Endodermal cell (in vitro differentiated cells): ENCODE results near the gene OR2T4. TPM values are rescaled to one million over a fixed set of nuclear protein-coding genes. Genes with fewer than 3 reads are reported as not detected.
A peak's percentile ranks its signal among the peaks of the same experiment; 100 is the strongest.

Source experiments
- DNase-seq: peaks from one replicate; pipeline ENCODE4 v3.0.0-alpha.2; 2017
- H3K27ac ChIP-seq: 2 replicates; pipeline ENCODE4 v1.5.1; 2013; ENCODE audit warnings: mild to moderate bottlenecking, low read depth, low read length, moderate library complexity
- H3K27me3 ChIP-seq: 2 replicates; pipeline ENCODE4 v1.6.1; 2013; ENCODE audit warnings: mild to moderate bottlenecking, low read length, moderate library complexity; ENCODE audit not compliant: insufficient read depth, control insufficient read depth, poor library complexity, severe bottlenecking
- H3K36me3 ChIP-seq: 2 replicates; pipeline ENCODE4 v1.7.0; 2013; ENCODE audit warnings: mild to moderate bottlenecking, low read length, moderate library complexity; ENCODE audit not compliant: control insufficient read depth, insufficient read depth
- H3K4me1 ChIP-seq: one replicate; pipeline ENCODE4 v1.7.0; 2013; ENCODE audit warnings: low read length; ENCODE audit not compliant: control insufficient read depth, insufficient read depth
- H3K4me3 ChIP-seq: 2 replicates; pipeline ENCODE4 v1.5.1; 2013; ENCODE audit warnings: mild to moderate bottlenecking, low read length, moderate library complexity
- H3K9ac ChIP-seq: 2 replicates; pipeline ENCODE4 v1.6.1; 2013; ENCODE audit warnings: mild to moderate bottlenecking, low read length, moderate library complexity; ENCODE audit not compliant: poor library complexity, severe bottlenecking; ENCODE audit errors: extremely low read depth
- H3K9me3 ChIP-seq: 2 replicates; pipeline ENCODE4 v1.6.1; 2013; ENCODE audit warnings: mild to moderate bottlenecking, low read length, moderate library complexity; ENCODE audit not compliant: control insufficient read depth
- H3K27ac Mint-ChIP-seq: 2 replicates; pipeline ENCODE4 v1.8.0; 2020; ENCODE audit warnings: mixed read lengths
- H3K27me3 Mint-ChIP-seq: 2 replicates; pipeline ENCODE4 v1.8.0; 2021; ENCODE audit warnings: mild to moderate bottlenecking, mixed read lengths; ENCODE audit not compliant: insufficient read depth
- H3K36me3 Mint-ChIP-seq: 2 replicates; pipeline ENCODE4 v1.8.0; 2020; ENCODE audit warnings: low read depth, mixed read lengths
- H3K4me1 Mint-ChIP-seq: 2 replicates; pipeline ENCODE4 v1.8.0; 2020; ENCODE audit warnings: mixed read lengths
- H3K4me3 Mint-ChIP-seq: 2 replicates; pipeline ENCODE4 v1.8.0; 2020; ENCODE audit warnings: mild to moderate bottlenecking, moderate library complexity, mixed read lengths
- H3K9me3 Mint-ChIP-seq: 2 replicates; pipeline ENCODE4 v1.8.0; 2020; ENCODE audit warnings: mild to moderate bottlenecking, mixed read lengths
- CTCF ChIP-seq: fragments of 200-600 bp; sonication (generic); conservative IDR thresholded peaks from 2 replicates; pipeline ENCODE4 v1.5.0; 2021; ENCODE audit warnings: antibody characterized with exemption, mild to moderate bottlenecking
- WGBS, 2 experiments: methylation state at CpG; one replicate each; pipeline versions ENCODE4 v1.1.5 to v1.1.7; 2013; ENCODE audit warnings: missing lambda C conversion rate in 2 of 2, mixed read lengths in 1 of 2; ENCODE audit not compliant: insufficient coverage in 1 of 2, insufficient read length in 1 of 2; 5-methylcytosine and 5-hydroxymethylcytosine counted together
- total RNA-seq, 2 donors: library from RNA; stranded (reverse); fragmentation: NEBNext Ultra II Directional in 1 of 2; extraction: Animal tissue kit (Norgen Biotek cat#: 25700) in 1 of 2; gene quantifications; 2 replicates in 1 of 2; 3 replicates in 1 of 2; pipeline ENCODE4 v1.2.1, GENCODE V29; 2021

Gene OR2T4
- total RNA-seq, 2 donors from 2014 or later: not detected

GRCh38 chr1:248343451-248343850 lies 18.0 kb upstream of the OR2T4 start:
- Histone ChIP-seq H3K27ac (no peak overlapping the region), H3K4me1 (no peaks in the 10 kb centered on the region), H3K9ac (no peak overlapping the region), H3K27me3 (no peaks in the 10 kb centered on the region), H3K9me3 (peaks cover 69% of the 10 kb centered on the region), H3K36me3 (no peaks in the 10 kb centered on the region), H3K4me3 (peak overlapping the region; percentile 16)
- Mint-ChIP-seq H3K36me3 (no peaks in the 10 kb centered on the region), H3K4me1 (no peaks in the 10 kb centered on the region), H3K27ac (no peak overlapping the region), H3K4me3 (no peak overlapping the region), H3K9me3 (peaks cover 74% of the 10 kb centered on the region), H3K27me3 (no peaks in the 10 kb centered on the region)
- no peak for DNase-seq
- no peak for TF ChIP-seq CTCF
- 63% methylated on average over 2 of the region's 3 CpGs; no CpG with 5 or more reads in 1 of the 2 experiments for WGBS, 2 experiments

GRCh38 chr1:248348475-248348874 lies 13.0 kb upstream of the OR2T4 start, which contains the start of gene OR14C36:
TSS of gene OR14C36 (plus strand) at chr1:248348775. CDS start at chr1:248348775, 0 bp downstream.
- H3K27ac ChIP-seq: no peak within 1 kb of the TSS
- no peak within 1 kb of the TSS for H3K4me3 Mint-ChIP-seq
- H3K27me3 Mint-ChIP-seq: no peaks in the 10 kb centered on the region
- H3K9me3 ChIP-seq: peaks cover 78% of the 10 kb centered on the region
- peaks cover 67% of the 10 kb centered on the region for H3K9me3 Mint-ChIP-seq
- no peaks in the 10 kb centered on the region for H3K36me3 ChIP-seq
- no peak for TF ChIP-seq CTCF
- no peaks in the 10 kb centered on the region for H3K4me1 Mint-ChIP-seq
- no peaks in the 10 kb centered on the region for H3K27me3 ChIP-seq
- H3K4me3 ChIP-seq: no peak within 1 kb of the TSS
- H3K4me1 ChIP-seq: no peaks in the 10 kb centered on the region
- H3K9ac ChIP-seq: no peak within 1 kb of the TSS
- H3K36me3 Mint-ChIP-seq: no peaks in the 10 kb centered on the region
- no peak for DNase-seq
- WGBS, 2 experiments: 65 to 80% methylated on average over 3 to 4 of the region's 4 CpGs
- H3K27ac Mint-ChIP-seq: no peak within 1 kb of the TSS

- Histone ChIP-seq H3K9me3 (peaks cover 51% of the 10 kb centered on the region), H3K36me3 (no peaks in the 10 kb centered on the region), H3K27ac (no peak overlapping the region), H3K4me3 (no peak overlapping the region), H3K9ac (no peak overlapping the region), H3K4me1 (no peaks in the 10 kb centered on the region), H3K27me3 (no peaks in the 10 kb centered on the region)
- no peak overlapping the region for H3K4me3 Mint-ChIP-seq
- no peaks in the 10 kb centered on the region for H3K4me1 Mint-ChIP-seq
- TF ChIP-seq CTCF: no peak
- no peak for DNase-seq
- peaks cover 79% of the 10 kb centered on the region for H3K9me3 Mint-ChIP-seq
- no peaks in the 10 kb centered on the region for H3K36me3 Mint-ChIP-seq
- no peak overlapping the region for H3K27ac Mint-ChIP-seq
- 40 to 57% methylated on average over 1 to 2 of the region's 3 CpGs for WGBS, 2 experiments
- H3K27me3 Mint-ChIP-seq: no peaks in the 10 kb centered on the region
These were observed 2.0 kb upstream of the OR2T4 start for GRCh38 chr1:248359415-248359814.
